Testis (tissue), 3 donors: ENCODE measurements around the gene MDH2. TPM values are rescaled to one million over a fixed set of nuclear protein-coding genes. Genes with fewer than 3 reads are reported as not detected.
"Not testable (repeated sequence)": the region's sequence is repeated elsewhere in the genome, so short reads cannot be mapped to it uniquely, and the experiment has no call there.

Experiments
- DNase-seq: peaks from one replicate; pipeline ENCODE4 v3.0.0-alpha.2; 2019
- H3K27ac ChIP-seq, 2 donors: fragments of 200-600 bp; sonication (generic); one replicate each; pipeline ENCODE4 v1.5.1; 2019
- H3K27me3 ChIP-seq: fragments of 200-600 bp; sonication (generic); one replicate; pipeline ENCODE4 v1.5.1; 2019
- H3K36me3 ChIP-seq: fragments of 200-600 bp; sonication (generic); one replicate; pipeline ENCODE4 v1.5.1; 2017; ENCODE audit warnings: low read depth; ENCODE audit errors: missing control alignments
- H3K4me1 ChIP-seq: fragments of 200-600 bp; sonication (generic); one replicate; pipeline ENCODE4 v1.5.1; 2019
- H3K4me3 ChIP-seq, 2 donors: fragments of 200-600 bp; sonication (generic); one replicate each; pipeline ENCODE4 v1.5.1; 2017 to 2019
- H3K9me3 ChIP-seq: fragments of 200-600 bp; sonication (generic); one replicate; pipeline ENCODE4 v1.5.1; 2017
- POLR2A ChIP-seq: fragments of 450-650 bp; IDR thresholded peaks from one replicate; pipeline ENCODE4 v1.6.1; 2017; ENCODE audit warnings: antibody characterized with exemption, mild to moderate bottlenecking, moderate library complexity
- WGBS, 2 donors: methylation state at CpG; one replicate each; pipeline ENCODE4 v1.1.5; 2018; 5-methylcytosine and 5-hydroxymethylcytosine counted together
- intact Hi-C: fragments of 100-400 bp; cut with DNase I; formaldehyde crosslinking; loops from one replicate; pipeline ENCODE4 v1.15.1; 2023; ENCODE audit warnings: low total_unique reads
- polyA plus RNA-seq: library from polyadenylated mRNA; stranded (reverse); fragments of 350-450 nt; fragmentation: Illumina TruSeq; extraction: RNeasy Lipid Tissue Mini Kit (QIAGEN cat#74804); gene quantifications from one replicate; pipeline ENCODE4 v1.2.3, GENCODE V29; 2014; ENCODE audit warnings: low read depth, low replicate concordance; ENCODE audit not compliant: insufficient read depth
- small RNA-seq, 2 donors: library from RNA; depleted of rRNA; stranded (forward); fragments of <200 nt; gene quantifications; one replicate each; pipeline ENCODE3, GENCODE V24; 2016
- total RNA-seq, 2 donors: library from RNA; depleted of rRNA; stranded (reverse); fragments of >200 nt; gene quantifications; one replicate each; pipeline ENCODE4 v1.2.3, GENCODE V29; 2016
- TF ChIP-seq, protein P1 (sequence below), 3 experiments: fragments of 450-650 bp in 2 of 3; fragments of 200-600 bp in 1 of 3; sonication (generic) in 1 of 3; IDR thresholded peaks; one replicate each; pipeline ENCODE4 v1.5.1; 2016 to 2019; ENCODE audit warnings: antibody characterized with exemption in 3 of 3, mild to moderate bottlenecking in 2 of 3, moderate library complexity in 1 of 3

The MDH2 gene
- total and polyA plus RNA-seq, 3 donors from 2014 or later: 93.3 to 154 (median 102) TPM

DNA sequence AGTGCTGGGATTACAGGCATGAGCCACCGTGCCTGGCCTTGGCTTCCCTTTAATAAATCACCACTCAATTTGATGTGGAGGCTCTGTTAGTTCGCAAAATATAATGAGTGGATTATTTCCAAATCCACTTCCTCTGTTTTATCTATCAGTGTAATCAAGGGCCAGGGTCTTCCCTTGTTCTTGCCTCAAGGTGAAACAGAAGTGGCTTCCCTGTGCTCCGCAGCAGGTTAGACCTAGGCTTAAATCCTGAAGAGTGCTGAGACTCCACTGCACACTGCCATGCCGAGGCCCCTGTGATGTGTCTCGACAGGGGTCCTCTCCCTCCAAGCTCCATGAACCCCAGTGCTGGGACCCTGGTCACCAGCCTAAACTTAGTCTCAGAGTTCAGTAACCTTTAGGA is 59.0 kb downstream of the MDH2 start:
- no peak overlapping the region for H3K27ac ChIP-seq
- no peaks in the 10 kb centered on the region for H3K27me3 ChIP-seq
- WGBS, 2 donors: 85 to 89% methylated on average over 5 of the region's 5 CpGs
- no peak for DNase-seq
- intact Hi-C loops: no loop called here
- H3K4me3 ChIP-seq: no peak overlapping the region
- TF ChIP-seq, protein P1, sequence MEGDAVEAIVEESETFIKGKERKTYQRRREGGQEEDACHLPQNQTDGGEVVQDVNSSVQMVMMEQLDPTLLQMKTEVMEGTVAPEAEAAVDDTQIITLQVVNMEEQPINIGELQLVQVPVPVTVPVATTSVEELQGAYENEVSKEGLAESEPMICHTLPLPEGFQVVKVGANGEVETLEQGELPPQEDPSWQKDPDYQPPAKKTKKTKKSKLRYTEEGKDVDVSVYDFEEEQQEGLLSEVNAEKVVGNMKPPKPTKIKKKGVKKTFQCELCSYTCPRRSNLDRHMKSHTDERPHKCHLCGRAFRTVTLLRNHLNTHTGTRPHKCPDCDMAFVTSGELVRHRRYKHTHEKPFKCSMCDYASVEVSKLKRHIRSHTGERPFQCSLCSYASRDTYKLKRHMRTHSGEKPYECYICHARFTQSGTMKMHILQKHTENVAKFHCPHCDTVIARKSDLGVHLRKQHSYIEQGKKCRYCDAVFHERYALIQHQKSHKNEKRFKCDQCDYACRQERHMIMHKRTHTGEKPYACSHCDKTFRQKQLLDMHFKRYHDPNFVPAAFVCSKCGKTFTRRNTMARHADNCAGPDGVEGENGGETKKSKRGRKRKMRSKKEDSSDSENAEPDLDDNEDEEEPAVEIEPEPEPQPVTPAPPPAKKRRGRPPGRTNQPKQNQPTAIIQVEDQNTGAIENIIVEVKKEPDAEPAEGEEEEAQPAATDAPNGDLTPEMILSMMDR (IDR thresholded peaks at IDR 0.05): no peak
- TF ChIP-seq POLR2A: no peak
- no peaks in the 10 kb centered on the region for H3K9me3 ChIP-seq
- no peaks in the 10 kb centered on the region for H3K36me3 ChIP-seq
- H3K4me1 ChIP-seq: no peaks in the 10 kb centered on the region

GRCh38 chr7:76108540-76109233 is 60.8 kb downstream of the MDH2 start:
- H3K4me1 ChIP-seq: no peaks in the 10 kb centered on the region
- H3K27ac ChIP-seq: peak overlapping the region in 1 of 2 donors; percentile 12
- WGBS, 2 donors: 41 to 47% methylated on average over 11 of the region's 11 CpGs
- DNase-seq: peak; percentile 69
- TF ChIP-seq POLR2A: no peak
- TF ChIP-seq, protein P1 (IDR thresholded peaks at IDR 0.05): no peak
- H3K9me3 ChIP-seq: no peaks in the 10 kb centered on the region
- intact Hi-C loops: no loop called here
- no peak overlapping the region for H3K4me3 ChIP-seq
- no peaks in the 10 kb centered on the region for H3K27me3 ChIP-seq
- no peaks in the 10 kb centered on the region for H3K36me3 ChIP-seq

DNA sequence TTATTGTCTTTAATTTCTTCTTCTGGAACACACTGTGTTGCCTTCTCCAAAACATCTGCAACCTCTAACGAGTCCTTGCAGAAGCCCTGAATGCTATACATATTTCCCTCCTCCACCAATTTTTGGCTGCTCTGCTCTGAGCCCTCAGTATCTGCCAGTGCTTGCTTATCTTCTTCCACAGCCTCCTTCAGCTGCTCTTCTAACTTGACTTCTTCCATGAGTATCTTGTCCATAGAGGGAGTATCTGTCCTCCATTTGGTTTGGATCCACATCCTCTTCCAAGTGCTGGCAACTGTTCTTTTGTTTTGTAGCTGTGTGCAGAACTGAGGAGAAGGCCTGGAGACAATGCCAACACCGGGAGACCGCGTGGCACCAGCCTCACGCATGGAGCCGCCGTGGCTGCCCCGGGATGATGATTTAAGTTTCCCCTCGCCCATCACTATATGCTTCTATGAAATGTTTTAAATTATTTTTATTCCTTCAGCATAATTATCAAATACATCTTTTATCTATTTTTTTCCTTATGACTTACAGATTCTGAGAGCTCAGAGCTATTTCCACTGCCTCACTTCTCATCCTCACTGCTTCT is 65.2 kb downstream of the MDH2 start:
- WGBS, 2 donors: 80 to 87% methylated on average over 9 of the region's 9 CpGs
- H3K4me3 ChIP-seq, intact Hi-C loops, H3K27ac ChIP-seq, H3K36me3 ChIP-seq, H3K9me3 ChIP-seq, DNase-seq, H3K4me1 ChIP-seq, H3K27me3 ChIP-seq: not testable (repeated sequence)

DNA sequence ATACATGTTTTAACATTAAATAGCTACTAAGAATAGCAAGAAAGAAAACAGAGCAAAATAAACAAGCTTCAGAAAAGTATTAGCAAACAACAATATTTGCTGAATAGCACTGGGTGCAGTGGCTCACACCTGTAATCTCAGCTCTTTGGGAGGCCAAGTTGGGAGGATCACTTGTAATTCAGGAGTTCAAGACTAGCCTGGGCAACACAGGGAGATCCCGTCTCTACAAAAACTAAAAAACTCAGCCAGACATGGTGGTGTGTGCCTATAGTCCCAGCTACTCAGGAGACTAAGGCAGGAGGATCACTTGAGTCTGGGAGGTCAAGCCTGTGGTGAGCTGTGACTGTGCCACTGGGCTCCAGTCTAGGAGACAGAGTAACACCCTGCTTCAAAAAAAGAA is 66.8 kb downstream of the MDH2 start:
- intact Hi-C loops: not testable (repeated sequence)

More for the DNA sequence above, 66.8 kb downstream of the MDH2 start:
- 94 to 100% methylated on average over 1 of the region's 1 CpG for WGBS, 2 donors
- H3K36me3 ChIP-seq, H3K27me3 ChIP-seq, H3K27ac ChIP-seq, H3K9me3 ChIP-seq, H3K4me1 ChIP-seq, H3K4me3 ChIP-seq, DNase-seq: not testable (repeated sequence)

Small RNA genes lying within 50 kb of the gene (small RNA-seq; reads per million reads assigned to genes)
- 0 to 0.09 reads per million in 2 donors for gene RNU6-863P

Other genes with a start within 250 kb of the MDH2 start
- not detected for gene CCL24, start 234.3 kb upstream of the MDH2 start, total RNA-seq
- gene CCL24, start 234.3 kb upstream of the MDH2 start, polyA plus RNA-seq: 1.1 TPM
- gene RHBDD2, start 169.1 kb upstream of the MDH2 start, total RNA-seq: 100 to 1,000 TPM; 106 to 109 TPM
- 161 TPM for gene RHBDD2, start 169.1 kb upstream of the MDH2 start, polyA plus RNA-seq
- 100 to 1,000 TPM; 122 to 169 TPM for gene POR, start 133.0 kb upstream of the MDH2 start, total RNA-seq
- gene POR, start 133.0 kb upstream of the MDH2 start, polyA plus RNA-seq: 98.5 TPM
- 100 to 1,000 TPM in 1 of 2 donors, 10 to 100 TPM in 1; 85.9 to 150 TPM for gene TMEM120A, start 53.5 kb upstream of the MDH2 start, total RNA-seq
- gene TMEM120A, start 53.5 kb upstream of the MDH2 start, polyA plus RNA-seq: 270 TPM
- 10 to 100 TPM; 47.0 to 48.3 TPM for gene STYXL1, start 106 bp upstream of the MDH2 start, total RNA-seq
- gene STYXL1, start 106 bp upstream of the MDH2 start, polyA plus RNA-seq: 122 TPM
- 1 to 10 TPM; 7.8 to 8.4 TPM for gene SRRM3, start 153.8 kb downstream of the MDH2 start, total RNA-seq
- 8.3 TPM for gene SRRM3, start 153.8 kb downstream of the MDH2 start, polyA plus RNA-seq